ENCODE measurements around the gene SPTLC1. TPM values are rescaled to one million over a fixed set of nuclear protein-coding genes. Genes with fewer than 3 reads are reported as not detected.

The SPTLC1 gene
- total and polyA plus RNA-seq, 2 of the 13 experiments (the other 11 are each of a cell fraction or from before 2014, with no cell fraction given) = 56.2 to 72.5 TPM

DNA sequence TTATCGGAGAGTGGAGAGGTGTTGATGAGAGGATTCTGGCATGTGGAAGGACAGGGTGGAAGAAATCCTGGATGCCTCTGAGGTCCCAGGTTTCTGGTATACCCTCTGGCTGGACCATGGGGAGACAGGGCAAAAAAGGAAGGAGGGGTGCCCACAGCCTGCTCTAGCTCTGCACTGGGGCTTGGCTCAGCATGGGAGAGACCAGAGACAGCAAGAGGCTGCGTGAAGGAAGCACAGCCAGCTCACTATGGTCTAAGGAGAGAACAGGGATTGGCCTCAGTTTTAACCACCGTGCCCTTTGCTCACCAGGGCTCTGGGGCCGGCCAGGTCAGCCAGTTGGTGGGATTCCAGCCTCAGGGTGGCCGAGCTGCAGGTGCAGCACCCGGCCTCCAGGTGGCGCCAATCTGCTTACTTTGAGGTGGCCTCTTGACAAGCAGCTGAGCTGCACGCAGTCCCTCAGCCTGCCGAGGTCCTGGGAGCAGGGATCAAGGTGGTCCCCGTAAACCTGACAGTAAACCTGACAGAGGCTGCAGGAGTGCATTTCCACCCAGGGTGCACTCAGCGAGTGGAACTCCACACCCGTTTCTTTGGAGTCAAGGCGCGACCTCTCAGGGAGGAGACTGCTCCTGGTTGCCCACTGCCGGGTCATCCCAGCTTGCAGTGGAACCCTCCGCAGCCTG is 25.0 kb upstream of the SPTLC1 start (continued):
- TF ChIP-seq HDAC6 (IDR thresholded peaks at IDR 0.05; ENCODE audit: low read depth, low read length) (no peak), EHMT2 (IDR thresholded peaks at IDR 0.05; ENCODE audit: borderline replicate concordance, low read depth, low read length) (no peak), ZNF337 (CRISPR knock-in tag; IDR thresholded peaks at IDR 0.05; ENCODE audit: borderline replicate concordance, low read depth) (no peak), ZNF788 (CRISPR knock-in tag; IDR thresholded peaks at IDR 0.05; ENCODE audit: borderline replicate concordance) (peak; percentile 75; the same call in 1 of the 2 replicates), MIXL1 (CRISPR knock-in tag; IDR thresholded peaks at IDR 0.05) (peak; percentile 65; the same call in 1 of the 2 replicates), SMAD1 (CRISPR knock-in tag; IDR thresholded peaks at IDR 0.05; ENCODE audit: borderline replicate concordance, low read depth) (peak; percentile 24; the same call in 1 of the 2 replicates), TP53 (CRISPR knock-in tag; conservative IDR thresholded peaks at IDR 0.05) (no peak), ZGPAT (CRISPR knock-in tag; IDR thresholded peaks at IDR 0.05) (peak; percentile 42; the same call in 1 of the 2 replicates), ZSCAN20 (CRISPR knock-in tag; IDR thresholded peaks at IDR 0.05; ENCODE audit: borderline replicate concordance) (no peak), KDM6A (CRISPR knock-in tag; IDR thresholded peaks at IDR 0.05; ENCODE audit: low read depth) (no peak), ARHGAP35 (CRISPR knock-in tag; IDR thresholded peaks at IDR 0.05; ENCODE audit: borderline replicate concordance) (peak; percentile 58; the same call in 1 of the 2 replicates), MTF1 (CRISPR knock-in tag; IDR thresholded peaks at IDR 0.05) (no peak), ZNF773 (CRISPR knock-in tag; IDR thresholded peaks at IDR 0.05; ENCODE audit: borderline replicate concordance) (no peak), SMC3 (IDR thresholded peaks at IDR 0.05; ENCODE audit: low read length) (no peak; the same call in 1 of the 2 replicates), SRSF9 (IDR thresholded peaks at IDR 0.05; ENCODE audit: borderline replicate concordance, insufficient read depth, low read depth, low read length, poor library complexity, severe bottlenecking) (no peak), PREB (CRISPR knock-in tag; IDR thresholded peaks at IDR 0.05) (no peak), RBFOX2 (IDR thresholded peaks at IDR 0.05; ENCODE audit: low read depth, low read length) (no peak), RBM39 (IDR thresholded peaks at IDR 0.05; ENCODE audit: low read depth, low read length, poor library complexity, severe bottlenecking) (peak; percentile 83), ZNF441 (CRISPR knock-in tag; IDR thresholded peaks at IDR 0.05; ENCODE audit: borderline replicate concordance) (peak; percentile 50; the same call in 1 of the 2 replicates)
- TF ChIP-seq, protein P1, sequence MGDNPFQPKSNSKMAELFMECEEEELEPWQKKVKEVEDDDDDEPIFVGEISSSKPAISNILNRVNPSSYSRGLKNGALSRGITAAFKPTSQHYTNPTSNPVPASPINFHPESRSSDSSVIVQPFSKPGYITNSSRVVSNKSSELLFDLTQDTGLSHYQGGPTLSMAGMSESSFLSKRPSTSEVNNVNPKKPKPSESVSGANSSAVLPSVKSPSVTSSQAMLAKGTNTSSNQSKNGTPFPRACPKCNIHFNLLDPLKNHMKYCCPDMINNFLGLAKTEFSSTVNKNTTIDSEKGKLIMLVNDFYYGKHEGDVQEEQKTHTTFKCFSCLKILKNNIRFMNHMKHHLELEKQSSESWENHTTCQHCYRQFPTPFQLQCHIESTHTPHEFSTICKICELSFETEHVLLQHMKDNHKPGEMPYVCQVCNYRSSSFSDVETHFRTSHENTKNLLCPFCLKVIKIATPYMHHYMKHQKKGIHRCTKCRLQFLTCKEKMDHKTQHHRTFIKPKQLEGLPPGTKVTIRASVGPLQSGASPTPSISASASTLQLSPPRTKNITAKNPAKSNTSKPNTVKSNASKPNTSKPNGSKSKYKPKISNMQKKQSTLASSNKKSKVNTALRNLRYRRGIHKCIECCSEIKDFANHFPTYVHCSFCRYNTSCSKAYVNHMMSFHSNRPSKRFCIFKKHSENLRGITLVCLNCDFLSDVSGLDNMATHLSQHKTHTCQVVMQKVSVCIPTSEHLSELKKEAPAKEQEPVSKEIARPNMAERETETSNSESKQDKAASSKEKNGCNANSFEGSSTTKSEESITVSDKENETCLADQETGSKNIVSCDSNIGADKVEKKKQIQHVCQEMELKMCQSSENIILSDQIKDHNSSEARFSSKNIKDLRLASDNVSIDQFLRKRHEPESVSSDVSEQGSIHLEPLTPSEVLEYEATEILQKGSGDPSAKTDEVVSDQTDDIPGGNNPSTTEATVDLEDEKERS (CRISPR knock-in tag; IDR thresholded peaks at IDR 0.05) = 0 out of 2 replicates have a peak, but pooled peaks have one; percentile 63
- TF ChIP-seq, protein P2, sequence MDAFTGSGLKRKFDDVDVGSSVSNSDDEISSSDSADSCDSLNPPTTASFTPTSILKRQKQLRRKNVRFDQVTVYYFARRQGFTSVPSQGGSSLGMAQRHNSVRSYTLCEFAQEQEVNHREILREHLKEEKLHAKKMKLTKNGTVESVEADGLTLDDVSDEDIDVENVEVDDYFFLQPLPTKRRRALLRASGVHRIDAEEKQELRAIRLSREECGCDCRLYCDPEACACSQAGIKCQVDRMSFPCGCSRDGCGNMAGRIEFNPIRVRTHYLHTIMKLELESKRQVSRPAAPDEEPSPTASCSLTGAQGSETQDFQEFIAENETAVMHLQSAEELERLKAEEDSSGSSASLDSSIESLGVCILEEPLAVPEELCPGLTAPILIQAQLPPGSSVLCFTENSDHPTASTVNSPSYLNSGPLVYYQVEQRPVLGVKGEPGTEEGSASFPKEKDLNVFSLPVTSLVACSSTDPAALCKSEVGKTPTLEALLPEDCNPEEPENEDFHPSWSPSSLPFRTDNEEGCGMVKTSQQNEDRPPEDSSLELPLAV (CRISPR knock-in tag; conservative IDR thresholded peaks at IDR 0.05; ENCODE audit: low read depth) = no peak
